Activated CD8-positive, alpha-beta T cell treated with anti-CD3 and anti-CD28 coated beads, Interleukin-2, amount 10 ng/mL, durations not matched to agents 7 days and 5 days (primary cell): ENCODE data around the gene PTPRE. TPM values are rescaled to one million over a fixed set of nuclear protein-coding genes. Genes with fewer than 3 reads are reported as not detected.
A peak's percentile ranks its signal among the peaks of the same experiment; 100 is the strongest.

Source experiments
- ATAC-seq: fragments of 150-1000 bp; cut with Tn5 transposase; one replicate; pipeline ENCODE4 v1.10.0; 2021; ENCODE audit warnings: moderate library complexity
- CTCF ChIA-PET: fragments of 350-600 bp; sonication (Branson Sonifier 250); formaldehyde crosslinking; loops from one replicate; lab custom pipeline; 2021; ENCODE audit warnings: antibody characterized with exemption; lab: Charles Lee
- POLR2A ChIA-PET: fragments of 350-600 bp; sonication (Branson Sonifier 250); formaldehyde crosslinking; loops from one replicate; lab custom pipeline; 2021; ENCODE audit warnings: antibody characterized with exemption; lab: Charles Lee
- DNase-seq: peaks from one replicate; pipeline ENCODE4 v3.0.0-alpha.2; 2020
- H3K27ac Mint-ChIP-seq: one replicate; pipeline ENCODE4 v1.8.0; 2021; ENCODE audit warnings: mild to moderate bottlenecking, mixed read lengths
- H3K27me3 Mint-ChIP-seq: one replicate; pipeline ENCODE4 v1.8.0; 2021; ENCODE audit warnings: low read depth, mixed read lengths
- H3K36me3 Mint-ChIP-seq: one replicate; pipeline ENCODE4 v1.8.0; 2021; ENCODE audit warnings: low read depth, mixed read lengths
- H3K4me1 Mint-ChIP-seq: one replicate; pipeline ENCODE4 v1.8.0; 2021; ENCODE audit warnings: low read depth, mixed read lengths
- H3K4me3 Mint-ChIP-seq: one replicate; pipeline ENCODE4 v1.8.0; 2021; ENCODE audit warnings: mild to moderate bottlenecking, mixed read lengths
- H3K9me3 Mint-ChIP-seq: one replicate; pipeline ENCODE4 v1.8.0; 2022; ENCODE audit warnings: mixed read lengths; ENCODE audit not compliant: insufficient read depth
- total RNA-seq, 2 experiments: library from RNA; stranded (reverse); gene quantifications; one replicate each; pipeline ENCODE4 v1.2.3, GENCODE V29; 2021

The PTPRE gene
- total RNA-seq, 2 experiments from 2014 or later, result 21.4 to 24.5 TPM

DNA sequence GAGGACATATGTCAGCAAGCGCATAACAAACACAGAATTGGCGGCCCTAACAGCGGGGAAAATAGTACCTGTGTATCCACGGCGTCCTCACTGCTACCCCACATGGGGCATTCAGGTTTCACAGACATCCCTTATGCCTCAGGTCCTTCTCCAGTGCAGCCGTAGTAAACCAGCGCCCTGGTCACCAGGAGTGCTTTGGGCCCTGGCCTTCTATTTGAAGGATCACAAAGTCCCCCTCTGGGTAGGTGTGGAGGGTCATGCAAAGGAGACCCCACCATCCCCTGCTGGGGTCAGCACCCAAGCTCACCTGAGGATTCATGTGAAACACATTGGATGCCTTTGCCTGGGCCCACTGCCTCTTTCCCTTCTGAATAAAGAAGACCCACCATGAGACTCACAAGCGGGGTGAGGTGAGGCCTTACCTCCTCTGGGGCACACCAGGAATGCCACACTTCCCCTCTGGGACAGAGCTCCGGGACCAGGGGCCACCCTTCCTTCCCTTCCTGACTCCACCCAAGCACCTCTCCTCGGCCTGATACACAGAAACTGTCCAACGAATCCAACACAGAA, 32.9 kb upstream of the PTPRE start:
- Mint-ChIP-seq H3K27ac (no peak overlapping the region), H3K9me3 (no peaks in the 10 kb centered on the region), H3K27me3 (peaks cover 23% of the 10 kb centered on the region), H3K4me3 (no peak overlapping the region), H3K4me1 (peaks cover 6% of the 10 kb centered on the region), H3K36me3 (no peaks in the 10 kb centered on the region)
- DNase-seq (no peak), ATAC-seq (no peak)
- POLR2A ChIA-PET, result no interaction called here
- CTCF ChIA-PET, result interaction anchor here (1.7 kb wide), 1 partner anchor 138 kb away, joined by 7 read pairs; no protein-coding TSS in a partner anchor

DNA sequence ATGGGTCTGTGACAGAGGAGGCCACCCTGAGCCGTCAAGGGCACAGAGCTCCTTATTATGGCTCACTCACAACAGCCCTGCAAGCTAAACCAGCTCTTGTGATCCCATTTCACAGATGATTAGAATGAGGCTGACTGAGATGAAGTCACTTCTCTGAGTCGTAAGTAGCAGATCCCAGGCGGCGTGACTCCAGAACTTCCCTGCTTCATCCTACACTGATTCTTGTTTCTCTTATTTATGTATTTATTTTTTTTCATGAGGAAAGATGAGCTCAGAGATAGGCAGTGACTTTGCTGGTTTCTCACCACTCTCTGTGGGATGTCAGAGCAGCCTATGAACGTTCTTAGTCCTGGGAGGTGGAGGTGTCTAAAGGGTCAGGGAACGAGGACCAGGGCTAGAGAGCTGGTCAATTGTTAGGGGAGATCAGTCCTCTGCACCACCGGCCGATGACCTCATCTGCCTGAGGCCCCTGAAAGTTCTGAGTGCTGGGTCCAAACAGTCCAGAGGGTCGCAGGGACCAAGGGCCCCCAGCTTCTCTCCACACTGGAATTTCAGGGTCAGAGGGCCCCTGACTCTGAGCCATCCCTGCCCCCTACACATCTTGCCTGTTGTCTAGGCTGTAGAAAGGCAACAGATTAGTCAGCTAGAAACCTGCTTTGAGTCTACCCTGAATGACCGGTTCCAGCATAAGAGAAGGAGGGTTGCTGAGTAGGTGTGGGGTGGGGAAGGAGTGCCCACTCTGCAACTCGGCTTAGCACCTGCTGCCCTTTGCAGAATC, 32.0 kb upstream of the PTPRE start:
- no peak for DNase-seq
- ChIA-PET POLR2A (no interaction called here), CTCF (interaction anchor here (1.7 kb wide), 1 partner anchor 137 kb away, joined by 7 read pairs; no protein-coding TSS in a partner anchor)
- Mint-ChIP-seq H3K27ac (no peak overlapping the region), H3K4me3 (no peak overlapping the region), H3K9me3 (no peaks in the 10 kb centered on the region), H3K4me1 (peaks cover 9% of the 10 kb centered on the region), H3K27me3 (peaks cover 16% of the 10 kb centered on the region), H3K36me3 (no peaks in the 10 kb centered on the region)
- no peak for ATAC-seq

GRCh38 chr10:127875449-127875765, 31.5 kb upstream of the PTPRE start:
- no peaks in the 10 kb centered on the region for H3K9me3 Mint-ChIP-seq
- ATAC-seq (no peak), DNase-seq (no peak)
- H3K4me1 Mint-ChIP-seq, result peaks cover 14% of the 10 kb centered on the region
- H3K27ac Mint-ChIP-seq, result no peak overlapping the region
- H3K4me3 Mint-ChIP-seq, result no peak overlapping the region
- peaks cover 13% of the 10 kb centered on the region for H3K27me3 Mint-ChIP-seq
- H3K36me3 Mint-ChIP-seq, result no peaks in the 10 kb centered on the region
- ChIA-PET POLR2A (no interaction called here), CTCF (interaction anchor here (1.7 kb wide), 1 partner anchor 136 kb away, joined by 7 read pairs; no protein-coding TSS in a partner anchor)

DNA sequence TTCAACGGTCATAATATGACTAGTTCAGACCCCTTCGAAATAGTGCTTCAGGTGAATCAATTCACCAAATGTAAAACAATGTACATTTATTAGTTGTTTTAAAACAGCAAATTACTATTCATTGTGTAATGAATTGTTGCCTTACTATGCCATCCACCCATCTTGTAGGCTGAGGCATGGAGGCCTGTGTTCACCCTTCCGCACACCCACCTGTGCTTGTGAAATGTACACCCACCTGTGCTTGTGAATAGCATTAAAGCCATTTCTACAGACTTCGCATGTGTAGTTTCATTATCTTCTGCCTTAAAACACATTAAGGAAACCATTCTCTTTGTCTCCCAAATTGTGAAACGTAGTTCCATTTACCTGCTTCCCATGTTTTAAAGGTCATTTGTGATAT, 31.0 kb upstream of the PTPRE start:
- DNase-seq, result no peak
- peaks cover 19% of the 10 kb centered on the region for H3K4me1 Mint-ChIP-seq
- no peak overlapping the region for H3K27ac Mint-ChIP-seq
- ChIA-PET POLR2A (no interaction called here), CTCF (no interaction called here)
- H3K27me3 Mint-ChIP-seq, result peaks cover 13% of the 10 kb centered on the region
- no peak for ATAC-seq
- H3K4me3 Mint-ChIP-seq, result no peak overlapping the region
- H3K36me3 Mint-ChIP-seq, result no peaks in the 10 kb centered on the region
- H3K9me3 Mint-ChIP-seq, result no peaks in the 10 kb centered on the region

GRCh38 chr10:127877116-127877515, 29.8 kb upstream of the PTPRE start:
- no peaks in the 10 kb centered on the region for H3K9me3 Mint-ChIP-seq
- POLR2A ChIA-PET, result no interaction called here
- H3K4me3 Mint-ChIP-seq, result no peak overlapping the region
- H3K27ac Mint-ChIP-seq, result no peak overlapping the region
- ATAC-seq (no peak), DNase-seq (no peak)
- no peaks in the 10 kb centered on the region for H3K36me3 Mint-ChIP-seq
- peaks cover 13% of the 10 kb centered on the region for H3K27me3 Mint-ChIP-seq
- CTCF ChIA-PET, result no interaction called here
- H3K4me1 Mint-ChIP-seq, result peaks cover 27% of the 10 kb centered on the region

GRCh38 chr10:127877699-127878098, 29.2 kb upstream of the PTPRE start:
- POLR2A ChIA-PET, result no interaction called here
- no peak for ATAC-seq
- no peaks in the 10 kb centered on the region for H3K36me3 Mint-ChIP-seq
- peaks cover 11% of the 10 kb centered on the region for H3K27me3 Mint-ChIP-seq
- no peak overlapping the region for H3K4me3 Mint-ChIP-seq
- no peak overlapping the region for H3K27ac Mint-ChIP-seq
- no peak for DNase-seq
- peaks cover 31% of the 10 kb centered on the region for H3K4me1 Mint-ChIP-seq
- CTCF ChIA-PET, result no interaction called here
- H3K9me3 Mint-ChIP-seq, result no peaks in the 10 kb centered on the region

GRCh38 chr10:127878475-127879055, 28.3 kb upstream of the PTPRE start:
- Mint-ChIP-seq H3K27ac (peak overlapping the region; percentile 7), H3K27me3 (peaks cover 11% of the 10 kb centered on the region), H3K36me3 (no peaks in the 10 kb centered on the region), H3K4me3 (no peak overlapping the region), H3K9me3 (no peaks in the 10 kb centered on the region), H3K4me1 (peaks cover 36% of the 10 kb centered on the region)
- no peak for DNase-seq
- ATAC-seq, result no peak
- ChIA-PET POLR2A (interaction anchor here (0.6 kb wide), 1 partner anchor 9 kb away, joined by 3 read pairs; no protein-coding TSS in a partner anchor), CTCF (interaction anchor here (1.4 kb wide), 2 partner anchors 25 to 191 kb away, joined by 3 read pairs; no protein-coding TSS in a partner anchor)

DNA sequence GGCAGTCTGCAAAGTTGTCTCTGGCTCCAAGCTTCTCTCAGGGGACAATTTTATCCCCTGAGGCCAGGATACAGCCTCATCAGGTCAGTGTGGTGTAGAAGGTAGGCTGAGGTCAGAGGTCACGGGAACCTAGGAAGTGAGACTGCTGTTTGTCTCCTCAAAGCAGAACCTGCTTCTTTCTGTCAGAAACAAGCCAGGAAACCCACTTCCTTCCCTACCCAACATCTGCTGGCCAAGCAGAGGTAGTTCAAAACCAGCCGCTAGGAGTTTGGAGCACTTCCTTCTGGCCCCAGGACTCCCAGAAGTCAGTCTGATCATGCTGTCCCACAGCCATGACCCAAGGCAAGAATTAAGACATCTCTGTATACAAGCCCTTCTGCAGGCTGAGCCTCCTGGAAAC, 26.3 kb upstream of the PTPRE start:
- Mint-ChIP-seq H3K27me3 (peaks cover 11% of the 10 kb centered on the region), H3K9me3 (no peaks in the 10 kb centered on the region), H3K36me3 (no peaks in the 10 kb centered on the region), H3K27ac (peak overlapping the region; percentile 84), H3K4me3 (no peak overlapping the region), H3K4me1 (peaks cover 36% of the 10 kb centered on the region)
- CTCF ChIA-PET, result interaction anchor here (0.7 kb wide), 1 partner anchor 26 kb away, joined by 3 read pairs; no protein-coding TSS in a partner anchor
- POLR2A ChIA-PET, result no interaction called here
- peak; percentile 51 for ATAC-seq
- peak; percentile 38 for DNase-seq

- Mint-ChIP-seq H3K36me3 (no peaks in the 10 kb centered on the region), H3K27ac (peak overlapping the region; percentile 84), H3K4me3 (no peak overlapping the region), H3K4me1 (peaks cover 36% of the 10 kb centered on the region), H3K27me3 (peaks cover 8% of the 10 kb centered on the region), H3K9me3 (no peaks in the 10 kb centered on the region)
- no peak for DNase-seq
- ChIA-PET CTCF (no interaction called here), POLR2A (no interaction called here)
- no peak for ATAC-seq
These were observed 25.6 kb upstream of the PTPRE start for GRCh38 chr10:127881262-127881661.

DNA sequence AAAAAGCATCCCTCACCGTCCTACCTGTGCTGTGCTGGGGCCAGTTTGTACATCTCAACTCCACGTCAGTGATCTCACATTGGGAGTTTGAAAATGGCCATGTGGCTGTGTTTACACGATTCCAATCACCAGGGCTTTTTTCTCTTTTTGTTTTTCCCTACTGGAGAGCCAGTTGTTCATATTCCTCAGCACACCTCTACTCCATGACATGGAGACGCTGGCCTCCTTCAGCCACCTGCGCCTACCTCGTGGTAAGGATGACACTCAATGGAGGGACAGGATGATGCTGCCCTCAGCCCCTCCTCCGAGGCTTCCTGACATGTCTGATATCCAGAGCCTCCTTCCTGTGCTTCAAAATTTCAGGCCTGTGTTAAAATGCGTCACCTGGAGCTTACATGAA, 24.5 kb upstream of the PTPRE start:
- no peak overlapping the region for H3K4me3 Mint-ChIP-seq
- H3K36me3 Mint-ChIP-seq, result no peaks in the 10 kb centered on the region
- ChIA-PET CTCF (no interaction called here), POLR2A (no interaction called here)
- H3K4me1 Mint-ChIP-seq, result peaks cover 32% of the 10 kb centered on the region
- no peak overlapping the region for H3K27ac Mint-ChIP-seq
- ATAC-seq (no peak), DNase-seq (no peak)
- H3K9me3 Mint-ChIP-seq, result no peaks in the 10 kb centered on the region
- peaks cover 4% of the 10 kb centered on the region for H3K27me3 Mint-ChIP-seq

- ChIA-PET POLR2A (no interaction called here), CTCF (no interaction called here)
- H3K36me3 Mint-ChIP-seq, result no peaks in the 10 kb centered on the region
- no peak overlapping the region for H3K27ac Mint-ChIP-seq
- ATAC-seq (no peak), DNase-seq (no peak)
- no peaks in the 10 kb centered on the region for H3K9me3 Mint-ChIP-seq
- H3K4me1 Mint-ChIP-seq, result peaks cover 30% of the 10 kb centered on the region
- no peak overlapping the region for H3K4me3 Mint-ChIP-seq
- H3K27me3 Mint-ChIP-seq, result no peaks in the 10 kb centered on the region
These were observed 24.0 kb upstream of the PTPRE start for GRCh38 chr10:127882801-127883459.

DNA sequence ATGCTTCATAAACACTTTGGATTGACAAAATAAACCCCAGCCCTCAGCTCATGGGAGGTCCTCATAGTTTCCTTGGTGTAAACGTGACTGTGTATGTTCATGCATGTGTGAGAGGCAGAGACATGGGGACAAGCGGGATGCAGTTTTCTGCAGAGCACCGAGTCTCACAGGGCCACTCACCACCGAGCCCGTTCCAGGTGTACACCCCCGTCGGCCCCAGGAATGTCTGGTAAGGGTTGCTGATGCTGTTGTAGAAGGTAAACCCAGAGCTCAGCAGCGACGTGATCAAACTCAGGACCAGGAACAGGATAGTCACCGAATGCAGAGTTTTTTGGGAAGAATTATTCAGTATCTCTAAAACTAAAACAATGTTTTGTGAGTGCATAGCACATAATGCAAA, 23.4 kb upstream of the PTPRE start:
- ATAC-seq (no peak), DNase-seq (no peak)
- Mint-ChIP-seq H3K4me3 (no peak overlapping the region), H3K4me1 (peaks cover 30% of the 10 kb centered on the region), H3K27me3 (no peaks in the 10 kb centered on the region), H3K27ac (no peak overlapping the region), H3K36me3 (no peaks in the 10 kb centered on the region), H3K9me3 (no peaks in the 10 kb centered on the region)
- ChIA-PET POLR2A (no interaction called here), CTCF (no interaction called here)
